DMS79 treated with DMSO at 0.1 percent for 48 hours (cell line): ENCODE measurements around the gene ZNF366.
"Not testable (repeated sequence)": the region's sequence is repeated elsewhere in the genome, so short reads cannot be mapped to it uniquely, and the experiment has no call there.

Experiments
- DNase-seq: peaks from one replicate; lab custom pipeline; 2025; lab: John Stamatoyannopoulos, UW

The ZNF366 gene

DNA sequence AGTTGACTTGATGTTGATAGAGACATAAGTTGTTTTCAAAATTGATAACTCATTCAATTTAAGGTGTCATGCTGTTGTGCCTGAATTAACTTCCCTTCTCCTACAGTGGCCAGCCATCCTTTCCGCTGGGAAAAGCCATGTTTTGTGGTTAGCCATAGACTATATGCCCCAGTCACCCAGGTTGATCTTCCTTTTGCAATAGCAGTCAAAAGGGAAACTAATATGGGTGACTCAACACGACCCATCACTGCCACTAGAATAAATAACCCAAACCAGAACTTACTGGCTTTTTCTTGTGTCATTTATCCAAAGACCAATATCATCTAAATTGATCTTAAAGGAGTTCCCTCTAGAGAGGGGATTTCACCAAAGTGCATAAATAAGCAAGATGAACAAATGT is 99.7 kb downstream of the ZNF366 start:
- no peak for DNase-seq

DNA sequence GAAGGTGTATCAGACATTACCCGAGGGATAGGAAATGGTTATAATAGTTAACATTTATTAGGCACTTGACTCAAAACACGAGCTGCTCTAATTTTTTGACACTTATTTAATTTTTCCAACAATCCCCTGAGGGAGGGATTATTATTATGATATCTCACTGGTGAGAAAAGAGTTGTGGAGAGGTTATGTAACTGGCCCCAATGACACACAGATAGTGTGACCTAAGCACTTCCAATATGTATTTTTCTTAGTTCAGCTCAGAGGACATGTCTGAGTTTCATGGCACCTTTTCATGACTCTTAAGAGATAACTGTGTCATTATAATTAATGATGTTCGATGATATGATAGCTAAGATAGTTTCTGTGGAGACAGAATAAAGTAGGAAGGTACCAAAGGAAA is 100.1 kb downstream of the ZNF366 start:
- DNase-seq: no peak

DNA sequence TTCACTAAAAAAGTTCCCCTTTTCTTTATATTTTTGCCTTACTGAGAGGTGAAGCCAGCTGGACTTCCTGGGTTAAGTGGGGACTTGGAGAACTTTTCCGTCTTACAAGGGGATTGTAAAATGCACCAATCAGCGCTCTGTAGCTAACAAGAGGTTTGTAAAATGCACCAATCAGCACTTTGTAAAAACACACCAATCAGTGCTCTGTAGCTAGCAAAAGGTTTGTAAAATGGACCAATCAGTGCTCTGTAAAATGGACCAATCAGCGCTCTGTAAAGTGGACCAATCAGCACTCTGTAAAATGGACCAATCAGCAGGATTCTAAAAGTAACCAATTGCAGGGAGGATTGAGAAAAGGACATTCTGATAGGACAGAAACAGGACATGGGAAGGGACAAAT is 102.4 kb downstream of the ZNF366 start:
- DNase-seq: not testable (repeated sequence)

DNA sequence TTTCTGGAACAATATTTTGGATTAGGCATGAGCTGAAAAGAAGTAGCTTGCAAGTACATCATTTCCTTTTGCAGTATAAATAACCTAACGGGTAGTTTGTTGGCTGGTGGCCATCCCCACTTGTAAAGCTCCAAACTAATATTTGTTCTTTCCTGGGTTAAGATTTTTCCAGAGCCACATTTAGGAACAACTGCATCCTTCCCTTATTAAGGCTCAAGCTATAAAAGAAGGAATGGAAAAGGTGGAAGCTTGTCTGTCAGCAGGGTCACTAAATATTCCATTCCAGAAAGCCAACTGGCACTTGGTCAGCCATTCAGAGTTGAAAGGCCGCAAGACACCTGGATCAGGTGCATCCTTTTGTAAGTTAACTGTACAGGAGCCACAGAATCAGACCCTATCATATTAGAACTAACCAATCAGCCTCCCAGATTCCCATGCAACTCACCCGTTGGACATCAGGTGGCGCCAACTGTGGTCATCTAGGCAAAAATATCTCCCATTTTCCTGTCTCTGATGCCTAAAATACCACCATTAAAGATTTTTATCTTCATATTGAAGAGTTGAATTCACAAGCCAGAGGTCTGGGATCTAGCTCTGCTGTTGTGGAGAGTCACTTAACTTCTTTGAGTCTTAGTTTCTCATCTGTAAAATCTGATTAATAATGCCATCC is 104.1 kb downstream of the ZNF366 start:
- DNase-seq: no peak

DNA sequence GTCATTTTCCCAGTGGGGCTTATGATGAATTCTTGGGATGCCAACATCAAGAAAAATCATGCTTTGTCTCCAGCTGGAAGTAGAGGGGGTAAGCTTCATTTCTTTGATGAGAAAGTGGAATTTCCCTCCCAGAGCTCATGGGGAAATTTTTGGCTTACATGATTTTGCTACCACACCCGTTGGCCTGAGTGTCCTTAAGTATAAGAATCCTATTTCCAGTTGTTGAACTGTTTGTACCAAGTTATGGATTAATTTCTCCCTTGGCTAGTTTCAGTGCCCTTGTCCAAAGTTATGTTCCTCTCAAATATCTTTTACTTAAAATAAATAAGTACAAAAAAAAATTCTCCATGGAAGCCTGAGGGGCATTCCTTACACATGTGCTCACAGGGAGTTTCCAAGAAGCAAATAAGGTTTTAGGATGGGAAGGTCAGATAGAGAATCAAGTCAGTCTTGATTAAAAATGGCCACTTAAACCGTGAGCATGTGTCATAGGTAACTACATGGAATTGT is 104.8 kb downstream of the ZNF366 start:
- DNase-seq: no peak

DNA sequence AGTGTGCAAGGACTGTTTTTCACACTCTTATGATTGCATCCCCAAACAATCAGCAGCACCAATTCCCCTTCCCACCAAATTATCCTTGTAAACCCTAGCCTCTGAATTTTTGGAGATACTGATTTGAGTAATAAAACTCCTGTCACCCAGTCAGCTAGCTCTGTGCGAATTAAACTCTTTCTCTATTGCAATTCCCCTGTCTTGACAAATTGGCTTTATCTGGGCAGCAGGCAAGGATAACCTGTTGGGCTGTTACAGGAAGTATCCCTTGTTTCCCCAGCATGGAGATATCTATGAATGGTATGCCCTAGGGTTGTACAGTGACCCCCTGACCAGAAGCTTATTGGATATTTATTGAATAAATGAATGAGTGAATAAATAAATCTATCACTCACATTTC is 106.3 kb downstream of the ZNF366 start:
- DNase-seq: no peak

DNA sequence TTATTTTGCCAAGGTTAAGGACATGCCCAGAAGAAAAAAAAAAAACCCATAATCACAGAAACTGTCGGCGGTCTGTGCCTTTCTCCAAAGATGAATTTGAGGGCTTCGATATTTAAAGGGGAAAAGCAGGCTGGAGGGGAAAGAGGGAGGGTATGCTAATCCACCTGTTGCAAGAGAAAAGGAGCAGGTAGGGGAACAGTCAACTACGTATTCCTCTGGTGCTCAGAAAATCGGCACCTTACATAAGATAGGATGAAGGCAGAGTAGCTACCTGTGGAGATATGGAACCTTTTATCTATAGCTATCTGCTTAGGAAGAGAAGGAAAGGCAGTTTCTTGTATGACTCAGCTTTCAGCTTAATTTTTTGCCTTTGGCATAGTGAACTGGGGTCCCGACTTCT is 109.4 kb downstream of the ZNF366 start:
- DNase-seq: no peak

DNA sequence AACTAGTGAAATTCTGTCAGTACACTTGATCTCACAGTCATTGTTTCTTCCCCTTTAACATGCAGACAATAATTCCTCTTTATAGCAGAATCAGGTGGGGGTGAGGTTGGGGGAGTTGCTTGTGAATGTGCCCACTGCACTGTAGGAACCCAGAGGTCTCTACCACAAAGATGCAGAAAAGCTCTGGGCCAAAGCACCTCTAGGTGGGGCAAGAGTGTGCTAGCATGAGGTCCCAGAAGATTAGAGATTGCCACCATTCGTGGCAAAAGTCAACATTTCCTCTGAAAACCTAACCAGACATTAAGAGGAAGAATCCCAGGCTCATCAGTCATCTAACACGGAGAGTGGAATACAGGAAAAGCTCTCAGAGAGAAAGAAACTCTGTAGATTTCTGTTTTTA is 112.5 kb downstream of the ZNF366 start:
- DNase-seq: no peak

DNA sequence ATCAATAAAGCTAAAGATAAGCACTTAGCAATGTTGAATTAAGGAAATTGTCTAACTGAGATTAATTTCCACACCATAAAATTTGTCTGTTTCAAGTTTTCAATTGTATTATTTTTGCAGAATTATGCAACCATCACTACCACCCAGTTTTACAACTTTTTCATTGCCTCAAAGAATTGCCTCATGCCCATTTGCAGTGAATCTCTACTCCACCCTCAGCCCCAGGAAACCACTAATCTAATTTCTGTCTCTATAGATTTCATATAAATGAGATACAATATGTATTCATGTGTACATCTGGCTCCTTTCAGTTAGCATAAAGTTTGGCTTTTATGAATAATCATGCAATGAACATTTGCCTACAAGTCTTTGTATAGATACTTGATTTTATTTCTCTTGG is 114.2 kb downstream of the ZNF366 start:
- DNase-seq: no peak
